MCF 10A (cell line): ENCODE results near the gene CCNL1. TPM values are rescaled to one million over a fixed set of nuclear protein-coding genes. Genes with fewer than 3 reads are reported as not detected.

Experiments
- BruUV-seq: library from RNA; stranded (reverse); fragments of 400-500 nt; replicated peaks from 2 replicates; lab custom pipeline; 2021; lab: Mats Ljungman, UMichigan
- CTCF ChIA-PET: fragments of 300-600 bp; sonication (Branson Sonifier 250); formaldehyde crosslinking; extraction: SDS; loops from one replicate; lab custom pipeline; 2021; ENCODE audit warnings: antibody characterized with exemption, inconsistent platforms; lab: Yijun Ruan, JAX
- POLR2A ChIA-PET: fragments of 300-600, 350-650 bp; sonication (Branson Sonifier 250); formaldehyde crosslinking; extraction: SDS; loops from one replicate; lab custom pipeline; 2020; ENCODE audit warnings: antibody characterized with exemption, inconsistent platforms; lab: Yijun Ruan, JAX
- DNase-seq: peaks from one replicate; pipeline ENCODE4 v3.0.0-alpha.2; 2018; ENCODE audit not compliant: unreplicated experiment
- H3K27ac Mint-ChIP-seq: one replicate; pipeline ENCODE4 v1.8.0; 2022; ENCODE audit warnings: mild to moderate bottlenecking, low read depth, mixed read lengths; ENCODE audit not compliant: unreplicated experiment
- H3K27me3 Mint-ChIP-seq: one replicate; pipeline ENCODE4 v1.8.0; 2022; ENCODE audit warnings: mixed read lengths; ENCODE audit not compliant: insufficient read depth, unreplicated experiment
- H3K36me3 Mint-ChIP-seq: one replicate; pipeline ENCODE4 v1.8.0; 2022; ENCODE audit warnings: mild to moderate bottlenecking, moderate library complexity, mixed read lengths; ENCODE audit not compliant: insufficient read depth, unreplicated experiment
- H3K4me1 Mint-ChIP-seq: one replicate; pipeline ENCODE4 v1.8.0; 2022; ENCODE audit warnings: mixed read lengths; ENCODE audit not compliant: insufficient read depth, unreplicated experiment
- H3K4me3 Mint-ChIP-seq: one replicate; pipeline ENCODE4 v1.8.0; 2022; ENCODE audit warnings: mild to moderate bottlenecking, moderate library complexity, mixed read lengths; ENCODE audit not compliant: unreplicated experiment
- H3K9me3 Mint-ChIP-seq: one replicate; pipeline ENCODE4 v1.8.0; 2022; ENCODE audit warnings: mixed read lengths; ENCODE audit not compliant: unreplicated experiment
- intact Hi-C: fragments of 100-400 bp; cut with micrococcal nuclease; formaldehyde crosslinking; loops from 2 replicates; pipeline ENCODE4 v1.14.1; 2022
- total RNA-seq: library from RNA; stranded (reverse); gene quantifications from 2 replicates; pipeline ENCODE4 v1.2.3, GENCODE V29; 2022
- TF ChIP-seq, protein P1 (sequence below): fragments of 200-600 bp; IDR thresholded peaks from one replicate; pipeline ENCODE4 v1.8.0; 2022; ENCODE audit warnings: antibody characterized with exemption, mild to moderate bottlenecking; ENCODE audit not compliant: unreplicated experiment

Gene CCNL1
- total RNA-seq, 1 experiment from 2014 or later: 103 TPM

DNA sequence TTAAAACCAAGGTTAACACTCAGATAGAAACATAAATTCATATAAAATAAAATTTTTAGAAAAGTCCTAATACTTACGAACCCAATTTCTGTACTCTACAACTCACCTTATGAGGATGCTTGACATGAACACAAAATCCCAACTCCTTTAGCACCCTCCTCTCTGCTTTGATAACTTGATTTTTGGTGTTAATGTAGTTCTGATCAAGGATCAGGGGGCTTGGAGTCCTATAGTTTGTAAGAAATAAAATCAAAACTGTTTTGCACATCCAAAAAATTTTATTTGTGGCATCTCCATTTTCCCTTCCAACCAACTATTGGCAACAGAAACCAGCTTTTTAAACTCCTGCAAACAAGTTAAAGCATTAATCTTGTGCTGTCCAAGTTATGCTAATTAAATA lies 7.0 kb downstream of the CCNL1 start:
- no peak overlapping the region for H3K27ac Mint-ChIP-seq
- intact Hi-C loops: no loop called here
- H3K9me3 Mint-ChIP-seq: no peaks in the 10 kb centered on the region
- ChIA-PET POLR2A (interaction anchor here (0.6 to 1.5 kb wide), 3 partner anchors 16 to 372 kb away, joined by 3 to 5 read pairs (median 4); no protein-coding TSS in a partner anchor), CTCF (interaction anchor here (0.8 kb wide), 1 partner anchor 68 kb away, joined by 3 read pairs; no protein-coding TSS in a partner anchor)
- DNase-seq: no peak
- TF ChIP-seq, protein P1, sequence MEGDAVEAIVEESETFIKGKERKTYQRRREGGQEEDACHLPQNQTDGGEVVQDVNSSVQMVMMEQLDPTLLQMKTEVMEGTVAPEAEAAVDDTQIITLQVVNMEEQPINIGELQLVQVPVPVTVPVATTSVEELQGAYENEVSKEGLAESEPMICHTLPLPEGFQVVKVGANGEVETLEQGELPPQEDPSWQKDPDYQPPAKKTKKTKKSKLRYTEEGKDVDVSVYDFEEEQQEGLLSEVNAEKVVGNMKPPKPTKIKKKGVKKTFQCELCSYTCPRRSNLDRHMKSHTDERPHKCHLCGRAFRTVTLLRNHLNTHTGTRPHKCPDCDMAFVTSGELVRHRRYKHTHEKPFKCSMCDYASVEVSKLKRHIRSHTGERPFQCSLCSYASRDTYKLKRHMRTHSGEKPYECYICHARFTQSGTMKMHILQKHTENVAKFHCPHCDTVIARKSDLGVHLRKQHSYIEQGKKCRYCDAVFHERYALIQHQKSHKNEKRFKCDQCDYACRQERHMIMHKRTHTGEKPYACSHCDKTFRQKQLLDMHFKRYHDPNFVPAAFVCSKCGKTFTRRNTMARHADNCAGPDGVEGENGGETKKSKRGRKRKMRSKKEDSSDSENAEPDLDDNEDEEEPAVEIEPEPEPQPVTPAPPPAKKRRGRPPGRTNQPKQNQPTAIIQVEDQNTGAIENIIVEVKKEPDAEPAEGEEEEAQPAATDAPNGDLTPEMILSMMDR: no peak
- H3K36me3 Mint-ChIP-seq: peaks cover 99% of the 10 kb centered on the region
- H3K4me1 Mint-ChIP-seq: peaks cover 15% of the 10 kb centered on the region
- H3K4me3 Mint-ChIP-seq: no peak overlapping the region
- H3K27me3 Mint-ChIP-seq: no peaks in the 10 kb centered on the region
- no TSS peak for BruUV-seq

DNA sequence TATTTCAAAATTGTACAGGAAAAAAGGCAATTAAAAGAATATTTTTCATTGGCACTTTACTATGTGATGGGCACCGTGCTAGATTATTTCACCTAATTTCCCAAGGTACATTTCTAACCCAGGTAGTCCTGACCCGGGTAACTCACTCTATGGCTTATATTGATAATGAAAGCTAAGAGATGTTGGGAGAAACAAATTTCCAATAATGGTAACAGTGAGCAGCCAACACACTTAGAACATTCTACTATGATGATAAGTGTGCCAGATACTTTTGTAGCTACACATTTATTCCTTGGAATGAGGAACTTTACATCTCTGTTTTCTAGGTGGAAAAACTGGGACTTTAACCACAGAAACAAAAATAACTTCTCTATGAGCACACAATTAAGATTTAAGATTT lies 7.5 kb downstream of the CCNL1 start:
- H3K36me3 Mint-ChIP-seq: peaks cover 99% of the 10 kb centered on the region
- H3K4me3 Mint-ChIP-seq: no peak overlapping the region
- no peaks in the 10 kb centered on the region for H3K27me3 Mint-ChIP-seq
- DNase-seq: no peak
- ChIA-PET POLR2A (interaction anchor here (0.6 to 1.0 kb wide), 2 partner anchors 23 to 371 kb away, joined by 3 to 4 read pairs; no protein-coding TSS in a partner anchor), CTCF (interaction anchor here (3.4 kb wide), 1 partner anchor 15 kb away, joined by 18 read pairs; no protein-coding TSS in a partner anchor)
- intact Hi-C loops: no loop called here
- no peak overlapping the region for H3K27ac Mint-ChIP-seq
- peaks cover 10% of the 10 kb centered on the region for H3K4me1 Mint-ChIP-seq
- TF ChIP-seq, protein P1: no peak
- no peaks in the 10 kb centered on the region for H3K9me3 Mint-ChIP-seq
- BruUV-seq: no TSS peak

DNA sequence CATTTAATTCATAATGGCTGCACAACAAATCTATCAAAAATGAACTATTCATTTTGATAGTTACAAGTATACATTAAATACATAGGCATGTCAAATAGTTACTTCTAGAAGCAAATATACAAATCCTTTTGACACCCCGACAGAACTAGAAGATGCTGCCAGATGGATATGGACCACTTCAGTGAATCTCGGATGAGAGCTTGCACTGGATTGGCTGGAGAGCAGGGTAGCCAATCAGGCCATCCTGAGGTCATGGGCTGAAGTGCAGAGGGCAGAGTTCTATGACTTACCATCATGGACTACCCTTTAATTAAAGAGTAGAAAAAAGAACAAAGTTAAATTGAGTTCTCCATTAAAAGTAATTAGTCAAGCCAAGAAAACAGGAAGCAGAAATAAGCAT lies 8.3 kb downstream of the CCNL1 start:
- no TSS peak for BruUV-seq
- Mint-ChIP-seq H3K27me3 (no peaks in the 10 kb centered on the region), H3K4me1 (peaks cover 10% of the 10 kb centered on the region), H3K4me3 (no peak overlapping the region), H3K36me3 (peaks cover 99% of the 10 kb centered on the region), H3K9me3 (no peaks in the 10 kb centered on the region), H3K27ac (no peak overlapping the region)
- ChIA-PET CTCF (interaction anchor here (3.4 kb wide), 1 partner anchor 14 kb away, joined by 18 read pairs; no protein-coding TSS in a partner anchor), POLR2A (interaction anchor here (1.8 to 3.8 kb wide), 2 partner anchors 8 to 475 kb away, joined by 3 to 33 read pairs; partner anchors contain the start of gene CCNL1)
- no peak for DNase-seq
- intact Hi-C loops: no loop called here
- TF ChIP-seq, protein P1: no peak

DNA sequence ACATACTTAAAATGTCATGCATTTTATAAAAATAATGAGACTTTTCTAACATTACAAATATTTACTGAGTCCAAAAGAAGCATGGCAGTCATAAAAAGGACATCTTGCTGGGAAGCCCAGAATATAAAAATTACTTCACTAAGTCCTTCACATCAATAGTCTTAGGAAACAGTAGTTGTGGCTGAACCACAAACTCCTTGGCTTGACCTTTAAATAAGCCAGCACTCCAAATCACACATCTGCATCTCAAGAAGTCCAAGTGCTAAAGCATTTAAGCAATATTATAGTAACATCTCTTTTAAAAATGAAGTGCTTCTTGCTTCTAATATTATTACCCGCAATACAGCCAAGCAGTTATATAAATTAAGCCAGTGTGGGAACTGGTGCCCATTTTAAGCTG lies 8.8 kb downstream of the CCNL1 start:
- peaks cover 10% of the 10 kb centered on the region for H3K4me1 Mint-ChIP-seq
- TF ChIP-seq, protein P1: no peak
- H3K36me3 Mint-ChIP-seq: peaks cover 99% of the 10 kb centered on the region
- H3K4me3 Mint-ChIP-seq: no peak overlapping the region
- CTCF ChIA-PET: interaction anchor here (3.4 kb wide), 1 partner anchor 14 kb away, joined by 18 read pairs; no protein-coding TSS in a partner anchor
- no peak for DNase-seq
- POLR2A ChIA-PET: interaction anchor here (0.8 to 3.8 kb wide), 5 partner anchors 9 to 474 kb away, joined by 3 to 33 read pairs (median 3); partner anchors contain the start of gene CCNL1
- no peak overlapping the region for H3K27ac Mint-ChIP-seq
- no peaks in the 10 kb centered on the region for H3K27me3 Mint-ChIP-seq
- no TSS peak for BruUV-seq
- H3K9me3 Mint-ChIP-seq: no peaks in the 10 kb centered on the region
- intact Hi-C loops: no loop called here
